T-cell (primary cell): ENCODE data around the gene ZDHHC8. TPM values are rescaled to one million over a fixed set of nuclear protein-coding genes. Genes with fewer than 3 reads are reported as not detected.

Experiments
- ATAC-seq, 4 experiments: fragments of 200-7000 bp in 3 of 4; fragments of 150-1000 bp in 1 of 4; cut with Tn5 transposase; replicated peaks in 1 of 4; 1 replicate in 3 of 4; 2 replicates in 1 of 4; pipeline ENCODE4 v1.10.0; 2021; ENCODE audit warnings: moderate library complexity in 3 of 4, mild to moderate bottlenecking in 2 of 4, moderate number of reproducible peaks in 1 of 4
- CTCF ChIA-PET, 2 donors: fragments of 300-600 bp; sonication (Branson Sonifier 250); formaldehyde crosslinking; loops; one replicate each; lab custom pipeline; 2022; ENCODE audit warnings: antibody characterized with exemption in 2 of 2; lab: Charles Lee
- POLR2A ChIA-PET, 2 donors: fragments of 300-600 bp; sonication (Branson Sonifier 250); formaldehyde crosslinking; loops; one replicate each; lab custom pipeline; 2022; ENCODE audit warnings: antibody characterized with exemption in 2 of 2; lab: Charles Lee
- DNase-seq, 35 experiments: peaks; one replicate each; pipeline versions ENCODE4 v3.0.0 to v3.0.0-alpha.2; 2013 to 2023
- H3K27ac ChIP-seq: one replicate; pipeline ENCODE4 v1.5.1; 2013; ENCODE audit warnings: low read length
- H3K27me3 ChIP-seq, 2 experiments: replicated peaks in 1 of 2; 1 replicate in 1 of 2; 2 replicates in 1 of 2; pipeline versions ENCODE4 v1.6.1 to v1.7.0; 2013; ENCODE audit warnings: low read length in 1 of 2, mixed read lengths in 1 of 2; ENCODE audit not compliant: control insufficient read depth in 2 of 2, insufficient read depth in 2 of 2; ENCODE audit errors: extremely low read depth in 1 of 2
- H3K36me3 ChIP-seq, 2 donors: 1 replicate in 1 of 2; 2 replicates in 1 of 2; pipeline versions ENCODE4 v1.6.1 to v1.7.0; 2013; ENCODE audit warnings: low read length in 1 of 2; ENCODE audit not compliant: control insufficient read depth in 2 of 2, insufficient read depth in 1 of 2; ENCODE audit errors: extremely low read depth in 1 of 2
- H3K4me1 ChIP-seq, 2 experiments: 1 replicate in 1 of 2; 2 replicates in 1 of 2; pipeline versions ENCODE4 v1.6.1 to v1.7.0; 2013; ENCODE audit warnings: low read length in 2 of 2, mixed read lengths in 1 of 2; ENCODE audit not compliant: insufficient read depth in 2 of 2, control insufficient read depth in 1 of 2; ENCODE audit errors: extremely low read depth in 1 of 2
- H3K4me3 ChIP-seq, 2 donors: 1 replicate in 1 of 2; 2 replicates in 1 of 2; pipeline versions ENCODE4 v1.5.1 to v1.7.0; 2013; ENCODE audit warnings: mild to moderate bottlenecking in 2 of 2, low read length in 1 of 2, moderate library complexity in 1 of 2; ENCODE audit not compliant: control insufficient read depth in 1 of 2; ENCODE audit errors: extremely low read depth in 1 of 2
- H3K9me3 ChIP-seq: 2 replicates; pipeline ENCODE4 v1.7.0; 2013
- H3K27ac Mint-ChIP-seq, 2 donors: one replicate each; pipeline ENCODE4 v1.8.0; 2020 to 2021; ENCODE audit warnings: mild to moderate bottlenecking in 2 of 2, mixed read lengths in 2 of 2
- H3K27me3 Mint-ChIP-seq, 2 donors: one replicate each; pipeline ENCODE4 v1.8.0; 2021 to 2022; ENCODE audit warnings: mixed read lengths in 2 of 2
- H3K36me3 Mint-ChIP-seq: one replicate; pipeline ENCODE4 v1.8.0; 2021; ENCODE audit warnings: mixed read lengths
- H3K4me1 Mint-ChIP-seq, 3 donors: one replicate each; pipeline ENCODE4 v1.8.0; 2020 to 2022; ENCODE audit warnings: mixed read lengths in 3 of 3, mild to moderate bottlenecking in 1 of 3
- H3K4me3 Mint-ChIP-seq, 3 donors: one replicate each; pipeline ENCODE4 v1.8.0; 2020 to 2022; ENCODE audit warnings: mild to moderate bottlenecking in 3 of 3, mixed read lengths in 3 of 3, moderate library complexity in 3 of 3
- H3K9me3 Mint-ChIP-seq, 3 donors: one replicate each; pipeline ENCODE4 v1.8.0; 2020 to 2022; ENCODE audit warnings: mixed read lengths in 3 of 3
- WGBS: methylation state at CpG from one replicate; pipeline ENCODE4 v1.1.5; 2013; ENCODE audit warnings: missing lambda C conversion rate; ENCODE audit not compliant: insufficient coverage; 5-methylcytosine and 5-hydroxymethylcytosine counted together
- total RNA-seq, 35 experiments: library from RNA in 6 of 35; stranded (reverse) in 6 of 35; fragments of 120-200 nt in 1 of 35; gene quantifications; one replicate each; pipeline versions ENCODE4 v1.2.1 to v1.2.4 and lab custom pipeline; 2013 to 2026

Gene ZDHHC8
- total RNA-seq, 5 donors from 2014 or later (not counting 1 experiment from before 2014, with no cell fraction given), result 68.4 to 102 (median 92.1) TPM

DNA sequence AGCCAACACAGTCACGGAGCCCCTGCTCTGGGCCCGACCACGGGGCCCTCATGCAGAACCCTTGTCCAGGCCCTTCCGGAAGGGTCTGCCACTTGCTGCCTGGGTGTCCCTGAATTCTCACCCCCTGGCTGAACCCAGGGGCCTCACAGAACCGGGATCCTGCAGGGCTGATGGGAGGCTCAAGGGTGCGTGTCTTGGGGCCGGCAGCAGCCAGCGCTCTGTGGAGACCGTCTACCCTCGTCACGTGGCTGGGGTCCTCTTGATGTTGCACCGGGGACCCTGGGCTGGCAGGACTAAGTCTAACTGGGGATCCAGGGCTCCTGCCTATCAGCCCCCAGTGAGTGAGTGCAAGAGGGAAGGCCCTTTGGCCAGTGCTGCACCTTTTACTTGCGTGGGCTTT lies 38.6 kb downstream of the ZDHHC8 start:
- Histone ChIP-seq H3K27me3 (peaks cover 0 to 17% of the 10 kb centered on the region in 2 experiments), H3K4me3 (no peak overlapping the region), H3K27ac (no peak overlapping the region), H3K36me3 (no peaks in the 10 kb centered on the region), H3K9me3 (no peaks in the 10 kb centered on the region), H3K4me1 (no peaks in the 10 kb centered on the region)
- Mint-ChIP-seq H3K4me3 (no peak overlapping the region), H3K4me1 (no peaks in the 10 kb centered on the region), H3K9me3 (no peaks in the 10 kb centered on the region), H3K36me3 (no peaks in the 10 kb centered on the region), H3K27me3 (no peaks in the 10 kb centered on the region), H3K27ac (no peak overlapping the region)
- ChIA-PET POLR2A (no interaction called here), CTCF (no interaction called here)
- 89% methylated on average over 12 of the region's 13 CpGs for WGBS
- no peak for DNase-seq
- ATAC-seq, result no peak

- H3K9me3 Mint-ChIP-seq, result no peaks in the 10 kb centered on the region
- no peaks in the 10 kb centered on the region for H3K4me1 Mint-ChIP-seq
- H3K27me3 Mint-ChIP-seq, result no peaks in the 10 kb centered on the region
- no peak for ATAC-seq
- ChIA-PET POLR2A (no interaction called here), CTCF (interaction anchor here in 1 of 2 donors (0.7 kb wide), 2 partner anchors 14 to 242 kb away, joined by 3 read pairs; no protein-coding TSS in a partner anchor)
- 75% methylated on average over 10 of the region's 12 CpGs for WGBS
- Histone ChIP-seq H3K27me3 (peaks cover 0 to 14% of the 10 kb centered on the region in 2 experiments), H3K9me3 (no peaks in the 10 kb centered on the region), H3K4me3 (no peak overlapping the region), H3K4me1 (no peaks in the 10 kb centered on the region), H3K36me3 (no peaks in the 10 kb centered on the region), H3K27ac (no peak overlapping the region)
- no peak overlapping the region for H3K4me3 Mint-ChIP-seq
- H3K36me3 Mint-ChIP-seq, result no peaks in the 10 kb centered on the region
- H3K27ac Mint-ChIP-seq, result no peak overlapping the region
- DNase-seq, result no peak
Measured at GRCh38 chr22:20171288-20172140, 39.9 kb downstream of the ZDHHC8 start.

DNA sequence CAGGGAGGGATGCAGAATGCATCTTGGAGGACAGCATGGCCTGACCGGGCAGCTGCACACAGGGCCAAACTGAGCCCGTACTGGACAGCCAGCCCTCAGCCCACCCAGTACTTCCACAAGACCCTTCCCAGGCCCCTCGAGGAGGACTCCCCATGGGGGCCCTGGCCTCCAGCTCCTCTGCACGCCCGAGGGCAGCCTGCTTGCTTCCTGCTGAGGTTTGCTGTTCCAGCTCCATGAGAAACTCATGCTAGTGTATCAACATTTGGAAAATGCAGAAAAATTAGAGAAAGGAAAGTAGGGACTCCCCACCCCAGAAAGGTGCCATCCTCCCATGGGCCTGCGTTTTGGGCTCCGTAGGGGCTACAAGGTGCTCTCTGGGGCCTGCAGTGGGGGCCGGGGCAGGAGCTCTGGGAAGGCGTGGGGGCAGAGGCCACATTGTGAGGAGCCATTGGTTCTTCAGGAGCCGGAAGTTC lies 40.6 kb downstream of the ZDHHC8 start:
- H3K27ac Mint-ChIP-seq, result no peak overlapping the region
- no peaks in the 10 kb centered on the region for H3K4me1 ChIP-seq
- no peak for ATAC-seq
- WGBS, result 90% methylated on average over 6 of the region's 10 CpGs
- POLR2A ChIA-PET, result no interaction called here
- H3K36me3 Mint-ChIP-seq, result no peaks in the 10 kb centered on the region
- H3K4me3 ChIP-seq, result no peak overlapping the region
- no peak overlapping the region for H3K27ac ChIP-seq
- no peak overlapping the region for H3K4me3 Mint-ChIP-seq
- CTCF ChIA-PET, result interaction anchor here in 1 of 2 donors (0.5 kb wide), 1 partner anchor 643 kb away, joined by 3 read pairs; no protein-coding TSS in a partner anchor
- H3K27me3 Mint-ChIP-seq, result no peaks in the 10 kb centered on the region
- H3K27me3 ChIP-seq, result peaks cover 0 to 14% of the 10 kb centered on the region in 2 experiments
- H3K9me3 ChIP-seq, result no peaks in the 10 kb centered on the region
- no peak for DNase-seq
- no peaks in the 10 kb centered on the region for H3K36me3 ChIP-seq
- H3K4me1 Mint-ChIP-seq, result no peaks in the 10 kb centered on the region
- no peaks in the 10 kb centered on the region for H3K9me3 Mint-ChIP-seq

GRCh38 chr22:20173246-20173645 lies 41.6 kb downstream of the ZDHHC8 start:
- DNase-seq, result no peak
- H3K36me3 Mint-ChIP-seq, result no peaks in the 10 kb centered on the region
- ChIA-PET CTCF (no interaction called here), POLR2A (no interaction called here)
- H3K27me3 Mint-ChIP-seq, result no peaks in the 10 kb centered on the region
- H3K27ac Mint-ChIP-seq, result no peak overlapping the region
- Histone ChIP-seq H3K36me3 (no peaks in the 10 kb centered on the region), H3K9me3 (no peaks in the 10 kb centered on the region), H3K4me3 (no peak overlapping the region), H3K27ac (no peak overlapping the region), H3K4me1 (no peaks in the 10 kb centered on the region), H3K27me3 (peaks cover 0 to 14% of the 10 kb centered on the region in 2 experiments)
- no peak for ATAC-seq
- no peaks in the 10 kb centered on the region for H3K4me1 Mint-ChIP-seq
- H3K4me3 Mint-ChIP-seq, result no peak overlapping the region
- 83% methylated on average over 11 of the region's 11 CpGs for WGBS
- H3K9me3 Mint-ChIP-seq, result no peaks in the 10 kb centered on the region

DNA sequence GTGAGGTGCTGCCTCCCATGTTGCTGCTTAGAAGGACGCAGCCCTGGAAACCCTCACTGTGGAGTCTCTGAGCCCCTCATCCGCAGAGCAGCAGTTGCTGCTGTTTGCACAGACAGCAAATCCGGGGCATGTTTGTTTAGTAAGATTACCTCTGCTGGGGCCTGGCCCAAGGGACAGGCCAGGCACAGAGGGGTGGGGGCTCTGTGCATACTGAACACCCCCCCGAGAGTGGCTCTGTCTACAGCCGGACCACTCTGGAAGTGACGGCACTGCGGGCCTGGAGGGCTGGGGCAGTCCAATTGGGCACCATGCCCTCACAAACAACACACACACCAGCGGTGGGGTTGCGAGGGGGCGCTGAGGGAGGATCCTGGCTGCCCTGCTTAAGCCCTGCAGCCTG lies 42.2 kb downstream of the ZDHHC8 start:
- Mint-ChIP-seq H3K27me3 (no peaks in the 10 kb centered on the region), H3K36me3 (no peaks in the 10 kb centered on the region), H3K27ac (no peak overlapping the region), H3K4me3 (no peak overlapping the region), H3K9me3 (no peaks in the 10 kb centered on the region), H3K4me1 (no peaks in the 10 kb centered on the region)
- 94% methylated on average over 10 of the region's 10 CpGs for WGBS
- ChIA-PET POLR2A (no interaction called here), CTCF (no interaction called here)
- no peak overlapping the region for H3K4me3 ChIP-seq
- no peaks in the 10 kb centered on the region for H3K36me3 ChIP-seq
- H3K4me1 ChIP-seq, result no peaks in the 10 kb centered on the region
- no peak for DNase-seq
- H3K27ac ChIP-seq, result no peak overlapping the region
- H3K27me3 ChIP-seq, result peaks cover 0 to 15% of the 10 kb centered on the region in 2 experiments
- ATAC-seq, result no peak
- no peaks in the 10 kb centered on the region for H3K9me3 ChIP-seq

- Histone ChIP-seq H3K4me3 (no peak overlapping the region), H3K9me3 (no peaks in the 10 kb centered on the region), H3K36me3 (no peaks in the 10 kb centered on the region), H3K27ac (no peak overlapping the region), H3K27me3 (peaks cover 0 to 10% of the 10 kb centered on the region in 2 experiments), H3K4me1 (no peaks in the 10 kb centered on the region)
- 83% methylated on average over 11 of the region's 19 CpGs for WGBS
- ATAC-seq, result no peak
- CTCF ChIA-PET, result no interaction called here
- H3K9me3 Mint-ChIP-seq, result no peaks in the 10 kb centered on the region
- H3K27ac Mint-ChIP-seq, result no peak overlapping the region
- H3K27me3 Mint-ChIP-seq, result no peaks in the 10 kb centered on the region
- POLR2A ChIA-PET, result no interaction called here
- no peaks in the 10 kb centered on the region for H3K4me1 Mint-ChIP-seq
- H3K4me3 Mint-ChIP-seq, result no peak overlapping the region
- no peaks in the 10 kb centered on the region for H3K36me3 Mint-ChIP-seq
- no peak for DNase-seq
Measured at GRCh38 chr22:20174785-20175596, 43.4 kb downstream of the ZDHHC8 start.
